B cell (primary cell): ENCODE data around the gene ST6GAL1. TPM values are rescaled to one million over a fixed set of nuclear protein-coding genes. Genes with fewer than 3 reads are reported as not detected.

ENCODE experiments used
- ATAC-seq: fragments of 200-7000 bp; cut with Tn5 transposase; one replicate; pipeline ENCODE4 v1.10.0; 2021; ENCODE audit warnings: low read depth, mild to moderate bottlenecking, moderate number of reproducible peaks, moderate library complexity
- CTCF ChIA-PET: fragments of 350-600 bp; sonication (Branson Sonifier 250); formaldehyde crosslinking; loops from one replicate; lab custom pipeline; 2021; ENCODE audit warnings: antibody characterized with exemption, inconsistent platforms; lab: Charles Lee
- POLR2A ChIA-PET: fragments of 350-600 bp; sonication (Branson Sonifier 250); formaldehyde crosslinking; loops from one replicate; lab custom pipeline; 2021; ENCODE audit warnings: antibody characterized with exemption; lab: Charles Lee
- DNase-seq: peaks from one replicate; pipeline ENCODE4 v3.0.0; 2013
- H2AFZ ChIP-seq: 2 replicates; pipeline ENCODE4 v1.6.1; 2012; ENCODE audit warnings: mild to moderate bottlenecking, low read depth, low read length; ENCODE audit not compliant: insufficient read depth, poor library complexity, severe bottlenecking
- H3K27ac ChIP-seq, 2 donors: 1 replicate in 1 of 2; 2 replicates in 1 of 2; pipeline ENCODE4 v1.5.1; 2012 to 2013; ENCODE audit warnings: low read length in 2 of 2, mild to moderate bottlenecking in 2 of 2, moderate library complexity in 1 of 2
- H3K27me3 ChIP-seq, 4 experiments: fragments of 200-600 bp in 1 of 4; sonication (generic) in 1 of 4; replicated peaks in 1 of 4; 1 replicate in 2 of 4; 2 replicates in 2 of 4; pipeline versions ENCODE4 v1.6.1 to v1.7.0; 2013 to 2016; ENCODE audit warnings: low read length in 3 of 4, mild to moderate bottlenecking in 2 of 4, mixed read lengths in 1 of 4, moderate library complexity in 1 of 4; ENCODE audit not compliant: insufficient read depth in 4 of 4, control insufficient read depth in 3 of 4; ENCODE audit errors: control extremely low read depth in 1 of 4
- H3K36me3 ChIP-seq, 2 experiments: replicated peaks in 1 of 2; 1 replicate in 1 of 2; 2 replicates in 1 of 2; pipeline versions ENCODE4 v1.6.1 to v1.7.1; 2013; ENCODE audit warnings: low read length in 1 of 2; ENCODE audit not compliant: insufficient read depth in 2 of 2, control insufficient read depth in 1 of 2; ENCODE audit errors: control extremely low read depth in 1 of 2, extremely low read depth in 1 of 2
- H3K4me1 ChIP-seq, 2 donors: fragments of 200-600 bp in 1 of 2; sonication (generic) in 1 of 2; 1 replicate in 1 of 2; 2 replicates in 1 of 2; pipeline versions ENCODE4 v1.5.1 to v1.6.1; 2013 to 2017; ENCODE audit warnings: low read length in 2 of 2; ENCODE audit not compliant: control insufficient read depth in 2 of 2, insufficient read depth in 2 of 2
- H3K4me2 ChIP-seq: replicated peaks from 2 replicates; pipeline ENCODE3; 2012; ENCODE audit warnings: mild to moderate bottlenecking, low read depth, low read length; ENCODE audit not compliant: poor library complexity, severe bottlenecking
- H3K4me3 ChIP-seq, 5 experiments: fragments of 200-600 bp in 1 of 5; sonication (generic) in 1 of 5; 1 replicate in 3 of 5; 2 replicates in 2 of 5; pipeline versions ENCODE4 v1.5.1 to v1.7.0; 2011 to 2016; ENCODE audit warnings: low read length in 4 of 5, mild to moderate bottlenecking in 4 of 5, low read depth in 2 of 5, control low read depth in 1 of 5, moderate library complexity in 1 of 5; ENCODE audit not compliant: insufficient read depth in 1 of 5; ENCODE audit errors: control extremely low read depth in 1 of 5, extremely low read depth in 1 of 5
- H3K79me2 ChIP-seq: fragments of 200-600 bp; sonication (generic); one replicate; pipeline ENCODE4 v1.6.0; 2016; ENCODE audit warnings: low read length; ENCODE audit not compliant: control insufficient read depth, insufficient read depth
- H3K9ac ChIP-seq: fragments of 200-600 bp; sonication (generic); 2 replicates; pipeline ENCODE4 v1.6.1; 2017; ENCODE audit warnings: mild to moderate bottlenecking, low read length, moderate library complexity
- H3K9me3 ChIP-seq, 3 donors: one replicate each; pipeline versions ENCODE4 v1.6.1 to v1.7.1; 2013; ENCODE audit warnings: low read length in 2 of 3; ENCODE audit not compliant: control insufficient read depth in 2 of 3, insufficient read depth in 1 of 3; ENCODE audit errors: control extremely low read depth in 1 of 3
- H4K20me1 ChIP-seq: 2 replicates; pipeline ENCODE4 v1.6.0; 2012; ENCODE audit warnings: mild to moderate bottlenecking, low read length; ENCODE audit not compliant: insufficient read depth, control insufficient read depth, poor library complexity, severe bottlenecking
- H3K27ac Mint-ChIP-seq: one replicate; pipeline ENCODE4 v1.8.0; 2021; ENCODE audit warnings: mixed read lengths
- H3K27me3 Mint-ChIP-seq: one replicate; pipeline ENCODE4 v1.8.0; 2021; ENCODE audit warnings: mixed read lengths
- H3K4me1 Mint-ChIP-seq: one replicate; pipeline ENCODE4 v1.8.0; 2021; ENCODE audit warnings: mixed read lengths
- H3K4me3 Mint-ChIP-seq: one replicate; pipeline ENCODE4 v1.8.0; 2021; ENCODE audit warnings: mixed read lengths
- H3K9me3 Mint-ChIP-seq: one replicate; pipeline ENCODE4 v1.8.0; 2022; ENCODE audit warnings: mixed read lengths; ENCODE audit not compliant: insufficient read depth
- CTCF ChIP-seq: fragments of 200-600 bp; IDR thresholded peaks from one replicate; pipeline ENCODE4 v1.8.0; 2022; ENCODE audit warnings: antibody characterized with exemption, mild to moderate bottlenecking
- EZH2 ChIP-seq: IDR thresholded peaks from 2 replicates; pipeline ENCODE4 v1.6.1; 2012; ENCODE audit warnings: borderline replicate concordance, low read depth, mild to moderate bottlenecking, moderate library complexity, low read length; ENCODE audit not compliant: insufficient read depth, poor library complexity, severe bottlenecking
- WGBS: methylation state at CpG from one replicate; pipeline ENCODE4 v1.1.5; 2013; ENCODE audit warnings: missing lambda C conversion rate; ENCODE audit not compliant: insufficient coverage; 5-methylcytosine and 5-hydroxymethylcytosine counted together
- intact Hi-C: fragments of 100-400 bp; cut with micrococcal nuclease; formaldehyde crosslinking; loops from one replicate; pipeline ENCODE4 v1.10.0; 2022
- polyA plus RNA-seq: library from polyadenylated mRNA; depleted of rRNA; stranded (reverse); fragments of >200 nt; gene quantifications from 2 replicates; pipeline ENCODE4 v1.2.3, GENCODE V29; 2012
- total RNA-seq, 2 donors: library from RNA; stranded (reverse); fragments of 120-200 nt in 1 of 2; gene quantifications; 1 replicate in 1 of 2; 2 replicates in 1 of 2; pipeline versions ENCODE4 v1.2.3 to v1.2.4, GENCODE V29; 2013 to 2022

The ST6GAL1 gene
- total and polyA plus RNA-seq, 2 donors (not counting 1 experiment from before 2014, with no cell fraction given): 174 to 563 TPM

- Histone ChIP-seq H3K4me1 (peaks cover 14 to 15% of the 10 kb centered on the region in 2 donors), H3K79me2 (no peaks in the 10 kb centered on the region), H3K4me3 (no peak overlapping the region), H4K20me1 (no peaks in the 10 kb centered on the region), H3K9ac (no peak overlapping the region), H2AFZ (no peak overlapping the region), H3K27me3 (no peaks in the 10 kb centered on the region), H3K9me3 (no peaks in the 10 kb centered on the region), H3K36me3 (no peaks in the 10 kb centered on the region), H3K27ac (no peak overlapping the region), H3K4me2 (no peak overlapping the region)
- WGBS: no CpG with 5 or more reads among the region's 1 CpG
- Mint-ChIP-seq H3K27ac (no peak overlapping the region), H3K4me3 (no peak overlapping the region), H3K27me3 (no peaks in the 10 kb centered on the region), H3K4me1 (peaks cover 20% of the 10 kb centered on the region), H3K9me3 (no peaks in the 10 kb centered on the region)
- TF ChIP-seq EZH2 (no peak), CTCF (no peak)
- DNase-seq (no peak), ATAC-seq (no peak)
- intact Hi-C loops: no loop called here
- ChIA-PET CTCF (interaction anchor here (0.9 to 1.2 kb wide), 2 partner anchors 11 to 244 kb away, joined by 3 to 8 read pairs; no protein-coding TSS in a partner anchor), POLR2A (no interaction called here)
Observed at GRCh38 chr3:186920796-186921195, 9.5 kb upstream of the ST6GAL1 start.

- no peaks in the 10 kb centered on the region for H3K79me2 ChIP-seq
- POLR2A ChIA-PET: no interaction called here
Observed at GRCh38 chr3:186921578-186921977, 8.7 kb upstream of the ST6GAL1 start.

More at GRCh38 chr3:186921578-186921977, 8.7 kb upstream of the ST6GAL1 start:
- ATAC-seq (no peak), DNase-seq (no peak)
- Histone ChIP-seq H3K4me2 (no peak overlapping the region), H3K9me3 (no peaks in the 10 kb centered on the region), H4K20me1 (no peaks in the 10 kb centered on the region), H3K27me3 (no peaks in the 10 kb centered on the region), H3K36me3 (no peaks in the 10 kb centered on the region), H3K27ac (no peak overlapping the region), H3K4me1 (peaks cover 8 to 10% of the 10 kb centered on the region in 2 donors), H3K9ac (no peak overlapping the region), H3K4me3 (no peak overlapping the region), H2AFZ (no peak overlapping the region)
- 94% methylated on average over 2 of the region's 3 CpGs for WGBS
- no peaks in the 10 kb centered on the region for H3K27me3 Mint-ChIP-seq
- TF ChIP-seq EZH2 (no peak), CTCF (no peak)
- H3K4me3 Mint-ChIP-seq: no peak overlapping the region
- peaks cover 18% of the 10 kb centered on the region for H3K4me1 Mint-ChIP-seq
- CTCF ChIA-PET: no interaction called here
- no peaks in the 10 kb centered on the region for H3K9me3 Mint-ChIP-seq
- intact Hi-C loops: no loop called here
- H3K27ac Mint-ChIP-seq: no peak overlapping the region
